Pancreas (tissue), 10 donors: ENCODE measurements around the gene GATD1. TPM values are rescaled to one million over a fixed set of nuclear protein-coding genes. Genes with fewer than 3 reads are reported as not detected.

Source experiments
- ATAC-seq, 4 donors: fragments of 200-7000 bp; cut with Tn5 transposase; one replicate each; pipeline versions ENCODE4 v1.8.0 to v1.9.1; 2020; ENCODE audit warnings: mild to moderate bottlenecking in 4 of 4, moderate library complexity in 4 of 4
- DNase-seq, 6 donors: peaks; one replicate each; pipeline ENCODE4 v3.0.0-alpha.2; 2020
- FAIRE-seq: peaks from 2 replicates; lab custom pipeline; 2012; peaks lifted over from hg19 to GRCh38; lab: Jason Lieb, UNC
- H3K27ac ChIP-seq, 4 donors: fragments of 200-600 bp; sonication (generic); 1 replicate in 3 of 4; 2 replicates in 1 of 4; pipeline versions ENCODE4 v1.5.0 to v1.8.0; 2020
- H3K27me3 ChIP-seq, 4 donors: fragments of 200-600 bp; one replicate each; pipeline ENCODE4 v1.8.0; 2021
- H3K36me3 ChIP-seq, 3 donors: fragments of 200-600 bp; sonication (generic) in 1 of 3; one replicate each; pipeline versions ENCODE4 v1.5.0 to v1.8.0; 2020 to 2021
- H3K4me1 ChIP-seq, 3 donors: fragments of 200-600 bp; one replicate each; pipeline ENCODE4 v1.8.0; 2021
- H3K4me3 ChIP-seq, 4 donors: fragments of 200-600 bp; sonication (generic) in 2 of 4; one replicate each; pipeline versions ENCODE4 v1.5.0 to v1.8.0; 2020 to 2021
- H3K9me3 ChIP-seq, 4 donors: fragments of 200-600 bp; one replicate each; pipeline ENCODE4 v1.8.0; 2021
- CTCF ChIP-seq, 4 donors: fragments of 200-600 bp; sonication (generic) in 3 of 4; IDR thresholded peaks; one replicate each; pipeline versions ENCODE4 v1.5.0 to v1.8.0; 2021; ENCODE audit warnings: antibody characterized with exemption in 4 of 4
- WGBS, 2 donors: extraction: QIAGEN DNeasy Blood & Tissue Kit; methylation state at CpG; one replicate each; pipeline ENCODE4 v1.1.7; 2013; 5-methylcytosine and 5-hydroxymethylcytosine counted together
- intact Hi-C, 3 donors: fragments of 100-400 bp; cut with DNase I; formaldehyde crosslinking; loops; one replicate each; pipeline versions ENCODE4 v1.11.1 to v1.14.2; 2022
- polyA plus RNA-seq, 2 donors: library from polyadenylated mRNA; stranded (reverse); fragments of 200-250 nt; gene quantifications; one replicate each; pipeline ENCODE4 v1.2.3, GENCODE V29; 2013
- total RNA-seq, 6 donors: library from RNA; stranded (reverse); fragmentation: NEBNext Ultra II Directional in 4 of 6; extraction: Animal tissue kit (Norgen Biotek cat#: 25700) in 4 of 6; gene quantifications; one replicate each; pipeline versions ENCODE4 v1.2.1 to v1.2.4, GENCODE V29; 2021 to 2023
- donor health status: healthy with polysubstance abuse.
- donor health status: DM: no; HTN: no; CAD: no; lungs with moderate emphysema.
- donor health status: DM: no; HTN: no; CAD: no.
- donor health status: control.
- donor health status: control.
- donor health status: Bipolar disorder and iron deficiency.
- donor health status: DM: yes; HTN: yes; CAD: no.
- donor health status: DM: no; HTN: no; CAD: no.
- donor health status: DM: no; HTN: no; CAD: no.
- donor health status: DM: yes; HTN: yes; CAD: no.

Gene GATD1
- total and polyA plus RNA-seq, 8 donors: 13.6 to 43.2 (median 21.5) TPM

DNA sequence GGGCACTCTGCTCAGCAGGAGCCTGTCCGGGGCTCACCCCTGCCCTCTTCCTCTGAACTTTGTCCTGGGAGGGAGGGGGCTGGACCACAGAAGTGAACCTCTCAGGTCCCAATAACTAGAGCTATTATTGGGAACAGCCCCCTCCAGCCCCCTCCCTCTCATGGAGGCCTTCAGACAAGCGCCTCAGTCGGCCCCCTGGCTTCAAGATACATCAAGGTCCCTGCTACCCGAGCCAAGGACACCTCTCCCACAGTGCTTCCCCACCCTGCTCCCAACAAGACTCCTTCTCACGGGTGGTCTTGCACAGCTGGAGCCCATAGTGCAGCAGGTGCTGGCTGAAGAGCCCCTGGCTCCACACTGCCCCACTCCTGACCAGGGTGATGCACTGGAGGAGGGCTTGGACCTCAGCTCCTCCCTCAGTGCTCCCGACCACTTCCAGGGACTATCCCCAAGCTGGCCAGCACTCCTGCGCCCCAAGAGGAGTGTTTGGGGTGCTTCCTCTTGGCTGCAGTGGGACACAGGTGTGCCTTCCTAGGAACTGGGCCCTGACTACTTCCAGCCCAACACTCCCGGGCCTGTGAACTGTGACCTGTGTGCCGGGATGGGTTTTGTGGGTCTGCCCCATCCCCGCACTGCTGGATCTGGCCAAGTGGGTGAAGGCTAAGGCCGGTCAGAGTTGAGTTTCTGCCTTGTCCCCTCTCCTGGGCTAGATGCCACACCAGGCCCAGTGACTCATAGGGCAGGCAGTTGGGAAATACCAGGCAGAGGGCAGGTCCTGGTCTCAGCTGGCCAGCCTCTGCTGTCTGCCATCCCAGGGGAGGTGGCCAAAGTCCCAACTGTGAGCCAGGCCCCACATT lies 43.6 kb upstream of the GATD1 start:
- peak overlapping the region; percentile 91 to 99 (median 97) for H3K27ac ChIP-seq
- peaks cover 0 to 10% (median 6%) of the 10 kb centered on the region in 3 donors for H3K36me3 ChIP-seq
- ATAC-seq (peak; percentile 42 to 61 (median 48)), FAIRE-seq (no peak), DNase-seq (peak; percentile 81 to 96 (median 94))
- H3K4me1 ChIP-seq: peaks cover 22 to 38% (median 32%) of the 10 kb centered on the region in 3 donors
- 7 to 11% methylated on average over 11 of the region's 11 CpGs for WGBS, 2 donors
- no peak for TF ChIP-seq CTCF (IDR thresholded peaks at IDR 0.05)
- H3K9me3 ChIP-seq: no peaks in the 10 kb centered on the region
- H3K4me3 ChIP-seq: peak overlapping the region; percentile 80 to 97 (median 90)
- intact Hi-C loops: no loop called here
- no peaks in the 10 kb centered on the region for H3K27me3 ChIP-seq

GRCh38 chr11:819943-820649 lies 42.8 kb upstream of the GATD1 start:
- H3K4me1 ChIP-seq: peaks cover 14 to 30% (median 24%) of the 10 kb centered on the region in 3 donors
- intact Hi-C loops: no loop called here
- peak; percentile 92 to 97 (median 96) for DNase-seq
- peak overlapping the region; percentile 80 to 97 (median 90) for H3K4me3 ChIP-seq
- H3K27me3 ChIP-seq: no peaks in the 10 kb centered on the region
- H3K27ac ChIP-seq: peak overlapping the region; percentile 91 to 99 (median 97)
- no peak for FAIRE-seq
- WGBS, 2 donors: 1% methylated on average over 24 to 47 of the region's 47 CpGs
- H3K36me3 ChIP-seq: peaks cover 0 to 10% (median 6%) of the 10 kb centered on the region in 3 donors
- no peak for TF ChIP-seq CTCF (IDR thresholded peaks at IDR 0.05)
- H3K9me3 ChIP-seq: no peaks in the 10 kb centered on the region
- ATAC-seq: peak; percentile 47 to 68 (median 58)

- FAIRE-seq: no peak
Measured at GRCh38 chr11:819129-819931, 42.0 kb upstream of the GATD1 start.

More at GRCh38 chr11:819129-819931, 42.0 kb upstream of the GATD1 start:
- Histone ChIP-seq H3K4me1 (peaks cover 10 to 29% (median 24%) of the 10 kb centered on the region in 3 donors), H3K27ac (peak overlapping the region; percentile 91 to 99 (median 97)), H3K4me3 (peak overlapping the region; percentile 80 to 97 (median 90)), H3K36me3 (peaks cover 0 to 7% (median 6%) of the 10 kb centered on the region in 3 donors), H3K9me3 (no peaks in the 10 kb centered on the region), H3K27me3 (no peaks in the 10 kb centered on the region)
- peak in 1 of 4 donors; percentile 8 for TF ChIP-seq CTCF (IDR thresholded peaks at IDR 0.05)
- peak; percentile 92 to 97 (median 94) for DNase-seq
- WGBS, 2 donors: 0 to 1% methylated on average over 53 to 96 of the region's 96 CpGs
- ATAC-seq: peak; percentile 70 to 79 (median 75)
- intact Hi-C loops: no loop called here
